AG04450 (cell line): ENCODE measurements around the gene SUPT20HL2. TPM values are rescaled to one million over a fixed set of nuclear protein-coding genes. Genes with fewer than 3 reads are reported as not detected.

Experiments
- CTCF ChIA-PET: fragments of 300-600, 350-600 bp; formaldehyde crosslinking; extraction: SDS; loops from one replicate; lab custom pipeline; 2022; ENCODE audit warnings: antibody characterized with exemption, inconsistent platforms; lab: Charles Lee
- POLR2A ChIA-PET: fragments of 350-600 bp; formaldehyde crosslinking; extraction: SDS; loops from one replicate; lab custom pipeline; 2021; ENCODE audit warnings: antibody characterized with exemption, inconsistent platforms; lab: Yijun Ruan, JAX
- DNase-seq: peaks from one replicate; pipeline ENCODE4 v3.0.0-alpha.2; 2011; ENCODE audit warnings: low read depth, low spot score
- H3K27ac ChIP-seq: one replicate; pipeline ENCODE4 v1.5.1; 2012; ENCODE audit warnings: low read depth, low read length, control low read depth
- H3K27me3 ChIP-seq: one replicate; pipeline ENCODE4 v1.6.0; 2012; ENCODE audit warnings: low read length; ENCODE audit not compliant: control insufficient read depth, insufficient read depth
- H3K4me3 ChIP-seq: 2 replicates; pipeline ENCODE4 v1.5.1; 2011; ENCODE audit warnings: mild to moderate bottlenecking, low read depth, low read length, control low read depth
- H3K9me3 ChIP-seq: 2 replicates; pipeline ENCODE4 v1.5.1; 2012; ENCODE audit warnings: low read length; ENCODE audit not compliant: control insufficient read depth, insufficient read depth
- polyA plus RNA-seq: library from polyadenylated mRNA; depleted of rRNA; stranded (reverse); fragments of >200 nt; gene quantifications from 2 replicates; pipeline ENCODE4 v1.2.3, GENCODE V29; 2011
- TF ChIP-seq, protein P1 (sequence below): IDR thresholded peaks from 2 replicates; pipeline ENCODE4 v1.5.1; 2011; ENCODE audit warnings: low read depth, low read length, control low read depth, inconsistent platforms

SUPT20HL2 gene
- polyA plus RNA-seq, 1 experiment = not detected

DNA sequence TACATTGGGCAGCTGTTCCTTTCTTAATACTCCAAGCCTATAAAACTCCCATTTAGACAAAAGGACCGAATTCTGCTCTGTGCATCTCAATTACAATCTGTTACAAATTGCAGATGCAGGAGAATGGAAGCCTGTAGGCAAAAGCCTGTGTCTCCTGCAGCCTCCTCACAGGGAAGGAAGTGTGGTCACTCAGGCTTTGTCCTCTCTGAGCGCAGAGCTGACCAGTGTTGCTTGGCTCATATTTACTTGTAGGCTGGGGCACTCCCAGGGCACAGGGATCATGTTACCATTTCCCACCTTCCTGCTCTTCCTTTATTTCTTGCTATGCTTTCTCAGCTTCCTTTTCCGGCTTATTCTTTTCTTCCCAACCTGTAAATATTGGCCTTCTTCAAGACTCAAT lies 15.7 kb downstream of the SUPT20HL2 start:
- no peaks in the 10 kb centered on the region for H3K27me3 ChIP-seq
- no peak for DNase-seq
- CTCF ChIA-PET = no interaction called here
- no peaks in the 10 kb centered on the region for H3K9me3 ChIP-seq
- POLR2A ChIA-PET = no interaction called here
- TF ChIP-seq, protein P1, sequence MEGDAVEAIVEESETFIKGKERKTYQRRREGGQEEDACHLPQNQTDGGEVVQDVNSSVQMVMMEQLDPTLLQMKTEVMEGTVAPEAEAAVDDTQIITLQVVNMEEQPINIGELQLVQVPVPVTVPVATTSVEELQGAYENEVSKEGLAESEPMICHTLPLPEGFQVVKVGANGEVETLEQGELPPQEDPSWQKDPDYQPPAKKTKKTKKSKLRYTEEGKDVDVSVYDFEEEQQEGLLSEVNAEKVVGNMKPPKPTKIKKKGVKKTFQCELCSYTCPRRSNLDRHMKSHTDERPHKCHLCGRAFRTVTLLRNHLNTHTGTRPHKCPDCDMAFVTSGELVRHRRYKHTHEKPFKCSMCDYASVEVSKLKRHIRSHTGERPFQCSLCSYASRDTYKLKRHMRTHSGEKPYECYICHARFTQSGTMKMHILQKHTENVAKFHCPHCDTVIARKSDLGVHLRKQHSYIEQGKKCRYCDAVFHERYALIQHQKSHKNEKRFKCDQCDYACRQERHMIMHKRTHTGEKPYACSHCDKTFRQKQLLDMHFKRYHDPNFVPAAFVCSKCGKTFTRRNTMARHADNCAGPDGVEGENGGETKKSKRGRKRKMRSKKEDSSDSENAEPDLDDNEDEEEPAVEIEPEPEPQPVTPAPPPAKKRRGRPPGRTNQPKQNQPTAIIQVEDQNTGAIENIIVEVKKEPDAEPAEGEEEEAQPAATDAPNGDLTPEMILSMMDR = no peak
- no peak overlapping the region for H3K27ac ChIP-seq
- no peak overlapping the region for H3K4me3 ChIP-seq

DNA sequence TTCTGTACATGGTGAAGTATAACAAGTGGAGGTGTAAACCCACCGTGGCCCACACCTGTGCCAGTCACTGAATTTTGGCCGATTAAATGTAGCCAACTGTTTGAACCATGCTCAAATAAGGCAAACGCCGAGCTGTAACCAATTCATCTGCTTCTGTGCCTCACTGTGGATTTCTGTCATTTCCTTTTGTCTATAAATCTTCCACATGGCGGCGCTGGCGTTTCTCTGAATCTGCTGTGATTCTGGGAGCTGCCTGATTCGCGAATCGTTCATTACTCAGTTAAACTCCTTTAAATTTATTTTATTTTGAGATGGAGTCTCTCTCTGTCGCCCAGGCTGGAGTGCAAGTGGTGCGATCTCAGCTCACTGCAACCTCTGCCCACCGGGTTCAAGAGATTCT lies 19.2 kb downstream of the SUPT20HL2 start:
- ChIA-PET POLR2A (no interaction called here), CTCF (interaction anchor here (1.7 kb wide), 1 partner anchor 35 kb away, joined by 7 read pairs; no protein-coding TSS in a partner anchor)
- H3K27me3 ChIP-seq = no peaks in the 10 kb centered on the region
- no peak overlapping the region for H3K4me3 ChIP-seq
- DNase-seq = no peak
- H3K27ac ChIP-seq = no peak overlapping the region
- no peaks in the 10 kb centered on the region for H3K9me3 ChIP-seq
- TF ChIP-seq, protein P1 = no peak

DNA sequence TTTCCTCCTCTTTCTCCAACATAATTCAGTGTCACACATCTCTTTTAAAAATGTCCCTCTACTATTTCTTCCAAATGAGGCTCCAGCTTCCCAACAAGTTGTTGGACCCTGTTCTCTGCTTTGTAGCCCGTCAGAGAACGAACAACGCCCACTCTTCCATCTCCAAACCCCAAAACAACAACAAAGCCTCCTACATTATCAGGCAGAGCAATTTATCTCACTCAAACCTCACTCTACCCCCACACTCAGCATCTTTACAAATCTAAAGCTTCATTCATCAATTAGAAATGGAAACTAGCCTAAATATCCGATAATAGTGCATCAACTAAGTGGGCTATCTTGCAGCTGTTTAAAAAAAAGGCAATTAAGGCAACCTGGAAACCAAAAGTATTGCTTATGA lies 20.5 kb downstream of the SUPT20HL2 start:
- Histone ChIP-seq H3K27ac (no peak overlapping the region), H3K9me3 (no peaks in the 10 kb centered on the region), H3K27me3 (no peaks in the 10 kb centered on the region), H3K4me3 (no peak overlapping the region)
- DNase-seq = no peak
- POLR2A ChIA-PET = no interaction called here
- CTCF ChIA-PET = interaction anchor here (1.7 kb wide), 1 partner anchor 34 kb away, joined by 7 read pairs; no protein-coding TSS in a partner anchor
- TF ChIP-seq, protein P1 = no peak

DNA sequence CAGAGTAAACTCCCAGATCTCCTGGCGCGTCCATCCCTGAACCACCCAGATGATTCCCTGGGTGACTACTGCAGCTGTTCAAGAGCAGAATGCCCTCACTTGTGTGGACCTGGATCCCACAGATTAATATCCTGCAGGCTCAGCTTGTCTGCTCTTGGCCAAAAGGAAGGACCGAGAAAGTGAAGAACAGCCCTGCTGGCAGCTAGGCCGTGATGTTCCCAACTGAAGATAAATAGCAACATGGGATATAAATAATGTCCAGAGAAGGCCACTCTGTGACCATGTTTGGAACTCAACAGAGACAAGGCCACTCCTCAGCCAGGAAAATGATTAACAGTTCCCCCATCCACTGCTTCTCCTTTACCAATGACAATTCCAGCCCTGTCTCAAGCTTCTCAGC lies 21.5 kb downstream of the SUPT20HL2 start:
- Histone ChIP-seq H3K27me3 (no peaks in the 10 kb centered on the region), H3K4me3 (no peak overlapping the region), H3K9me3 (no peaks in the 10 kb centered on the region), H3K27ac (no peak overlapping the region)
- CTCF ChIA-PET = no interaction called here
- TF ChIP-seq, protein P1 = no peak
- no peak for DNase-seq
- POLR2A ChIA-PET = no interaction called here

DNA sequence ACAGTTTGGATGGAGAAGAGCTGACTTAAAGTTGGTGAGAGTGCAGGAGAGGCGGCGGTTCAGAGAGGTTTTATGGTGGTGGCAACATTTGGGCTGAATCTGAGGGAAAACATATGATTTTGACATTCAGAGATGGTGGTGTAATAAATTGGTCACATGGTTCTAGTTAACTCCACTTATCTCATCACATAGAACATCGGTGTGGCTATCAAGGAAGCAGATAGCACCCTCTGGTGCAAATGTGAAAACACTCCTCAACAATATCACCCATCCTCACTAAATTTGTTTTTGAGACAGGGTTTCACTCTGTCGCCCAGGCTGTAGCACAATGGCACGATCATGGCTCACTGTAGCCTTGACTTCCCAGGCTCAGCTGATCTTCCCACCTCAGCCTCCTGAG lies 28.8 kb downstream of the SUPT20HL2 start:
- H3K9me3 ChIP-seq = no peaks in the 10 kb centered on the region
- no peak for DNase-seq
- H3K4me3 ChIP-seq = no peak overlapping the region
- TF ChIP-seq, protein P1 = no peak
- CTCF ChIA-PET = no interaction called here
- POLR2A ChIA-PET = interaction anchor here (0.6 kb wide), 1 partner anchor 180 kb away, joined by 3 read pairs; no protein-coding TSS in a partner anchor
- no peak overlapping the region for H3K27ac ChIP-seq
- H3K27me3 ChIP-seq = no peaks in the 10 kb centered on the region
